GM21723 (cell line): ENCODE results near the gene SMPD3.

Source experiments
- ATAC-seq: cut with Tn5 transposase; IDR thresholded peaks from one replicate; pipeline ENCODE4 v1.9.1; 2021; ENCODE audit warnings: mild to moderate bottlenecking, moderate library complexity; ENCODE audit not compliant: unreplicated experiment

The SMPD3 gene

GRCh38 chr16:68384288-68385161 lies 63.8 kb downstream of the SMPD3 start:
- no peak for ATAC-seq

GRCh38 chr16:68383858-68384257 lies 64.5 kb downstream of the SMPD3 start:
- no peak for ATAC-seq

GRCh38 chr16:68382296-68382718 lies 66.0 kb downstream of the SMPD3 start:
- ATAC-seq: no peak

- ATAC-seq: no peak
These were observed 67.0 kb downstream of the SMPD3 start for GRCh38 chr16:68381363-68381724.

- no peak for ATAC-seq
These were observed 67.5 kb downstream of the SMPD3 start for GRCh38 chr16:68380676-68381362.

- ATAC-seq: no peak
These were observed 68.0 kb downstream of the SMPD3 start for GRCh38 chr16:68380348-68380670.

- ATAC-seq: no peak
These were observed 68.6 kb downstream of the SMPD3 start for GRCh38 chr16:68379472-68380347.

GRCh38 chr16:68378436-68379415 lies 69.6 kb downstream of the SMPD3 start:
- no peak for ATAC-seq

GRCh38 chr16:68377667-68378393 lies 70.5 kb downstream of the SMPD3 start:
- no peak for ATAC-seq

GRCh38 chr16:68377221-68377620 lies 71.1 kb downstream of the SMPD3 start:
- no peak for ATAC-seq

- no peak for ATAC-seq
These were observed 71.7 kb downstream of the SMPD3 start for GRCh38 chr16:68376590-68376989.

GRCh38 chr16:68375801-68376536 lies 72.3 kb downstream of the SMPD3 start:
- no peak for ATAC-seq

- ATAC-seq: no peak
These were observed 73.2 kb downstream of the SMPD3 start for GRCh38 chr16:68374961-68375660.

- ATAC-seq: no peak
These were observed 74.0 kb downstream of the SMPD3 start for GRCh38 chr16:68374246-68374805.

- ATAC-seq: no peak
These were observed 74.6 kb downstream of the SMPD3 start for GRCh38 chr16:68373528-68374245.

GRCh38 chr16:68372806-68373205 lies 75.5 kb downstream of the SMPD3 start:
- ATAC-seq: no peak

GRCh38 chr16:68372381-68372720 lies 76.0 kb downstream of the SMPD3 start:
- no peak for ATAC-seq
